Central memory CD4-positive, alpha-beta T cell (primary cell): Measurements from ENCODE around the gene ADIPOR2.

ENCODE experiments used
- DNase-seq: peaks from one replicate; pipeline ENCODE4 v3.0.0; 2022

The ADIPOR2 gene

GRCh38 chr12:1800401-1801302 lies 109.8 kb downstream of the ADIPOR2 start:
- no peak for DNase-seq

- no peak for DNase-seq
These were observed 110.6 kb downstream of the ADIPOR2 start for GRCh38 chr12:1801303-1801975.

GRCh38 chr12:1803736-1804135 lies 112.9 kb downstream of the ADIPOR2 start:
- no peak for DNase-seq

GRCh38 chr12:1804545-1805332 lies 113.9 kb downstream of the ADIPOR2 start:
- DNase-seq, result peak; percentile 78

GRCh38 chr12:1805441-1806081 lies 114.7 kb downstream of the ADIPOR2 start:
- no peak for DNase-seq

GRCh38 chr12:1806301-1807086 lies 115.6 kb downstream of the ADIPOR2 start:
- no peak for DNase-seq

- DNase-seq, result no peak
These were observed 116.4 kb downstream of the ADIPOR2 start for GRCh38 chr12:1807087-1807860.

GRCh38 chr12:1808036-1808797 lies 117.3 kb downstream of the ADIPOR2 start:
- no peak for DNase-seq

GRCh38 chr12:1808798-1809480 lies 118.1 kb downstream of the ADIPOR2 start:
- no peak for DNase-seq

- no peak for DNase-seq
These were observed 118.8 kb downstream of the ADIPOR2 start for GRCh38 chr12:1809591-1810190.

GRCh38 chr12:1810201-1810930 lies 119.5 kb downstream of the ADIPOR2 start:
- DNase-seq, result no peak

GRCh38 chr12:1810931-1811280 lies 120.0 kb downstream of the ADIPOR2 start:
- DNase-seq, result no peak

GRCh38 chr12:1811281-1811947 lies 120.5 kb downstream of the ADIPOR2 start:
- peak; percentile 20 for DNase-seq

GRCh38 chr12:1811948-1812291 lies 121.0 kb downstream of the ADIPOR2 start:
- DNase-seq, result no peak

- DNase-seq, result no peak
These were observed 121.9 kb downstream of the ADIPOR2 start for GRCh38 chr12:1812650-1813302.

- no peak for DNase-seq
These were observed 123.4 kb downstream of the ADIPOR2 start for GRCh38 chr12:1814266-1814665.

- DNase-seq, result no peak
These were observed 124.2 kb downstream of the ADIPOR2 start for GRCh38 chr12:1815108-1815507.
